Stimulated activated CD4-positive, alpha-beta T cell treated with anti-CD3 and anti-CD28 coated beads, Interleukin-15, amount 100 ng/mL, for 1 hour (primary cell): ENCODE results near the gene UNK.

Source experiments
- DNase-seq, 2 donors: peaks; one replicate each; pipeline ENCODE4 v3.0.0-alpha.2; 2020; ENCODE audit warnings: low read depth in 1 of 2, low spot score in 1 of 2

Gene UNK

DNA sequence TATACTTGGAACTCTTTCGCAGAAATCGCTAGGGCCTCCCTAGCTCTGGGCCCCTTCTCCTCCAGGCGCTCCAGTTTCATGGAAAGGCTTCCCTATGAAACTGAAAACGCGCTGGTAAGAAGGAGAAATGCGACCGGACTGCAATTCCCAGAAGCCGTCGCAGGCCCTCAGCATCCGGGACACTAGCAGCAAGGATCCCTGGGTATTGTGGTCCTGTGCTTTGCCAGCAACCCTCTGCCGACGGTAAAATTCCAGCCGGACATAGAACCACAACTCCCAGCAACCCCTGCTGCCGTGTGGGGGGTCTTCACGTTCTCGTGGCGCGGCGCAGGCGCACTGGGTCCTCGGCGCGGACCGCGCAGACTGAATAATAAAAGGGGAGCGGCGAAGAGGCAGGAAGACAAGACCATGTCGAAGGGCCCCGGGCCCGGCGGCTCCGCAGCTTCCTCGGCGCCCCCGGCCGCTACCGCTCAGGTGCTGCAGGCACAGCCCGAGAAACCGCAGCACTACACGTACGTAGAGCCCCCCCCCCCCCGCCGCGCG, at the start of gene UNK:
Gene UNK, plus strand, starts transcription at position 334 of the 543 bp plus-strand sequence. Its CDS starts 75 bp downstream, at position 409.
- peak; percentile 85 to 90 for DNase-seq

- DNase-seq, result no peak
Measured at GRCh38 chr17:75736173-75736835, 48.3 kb upstream of the UNK start.

DNA sequence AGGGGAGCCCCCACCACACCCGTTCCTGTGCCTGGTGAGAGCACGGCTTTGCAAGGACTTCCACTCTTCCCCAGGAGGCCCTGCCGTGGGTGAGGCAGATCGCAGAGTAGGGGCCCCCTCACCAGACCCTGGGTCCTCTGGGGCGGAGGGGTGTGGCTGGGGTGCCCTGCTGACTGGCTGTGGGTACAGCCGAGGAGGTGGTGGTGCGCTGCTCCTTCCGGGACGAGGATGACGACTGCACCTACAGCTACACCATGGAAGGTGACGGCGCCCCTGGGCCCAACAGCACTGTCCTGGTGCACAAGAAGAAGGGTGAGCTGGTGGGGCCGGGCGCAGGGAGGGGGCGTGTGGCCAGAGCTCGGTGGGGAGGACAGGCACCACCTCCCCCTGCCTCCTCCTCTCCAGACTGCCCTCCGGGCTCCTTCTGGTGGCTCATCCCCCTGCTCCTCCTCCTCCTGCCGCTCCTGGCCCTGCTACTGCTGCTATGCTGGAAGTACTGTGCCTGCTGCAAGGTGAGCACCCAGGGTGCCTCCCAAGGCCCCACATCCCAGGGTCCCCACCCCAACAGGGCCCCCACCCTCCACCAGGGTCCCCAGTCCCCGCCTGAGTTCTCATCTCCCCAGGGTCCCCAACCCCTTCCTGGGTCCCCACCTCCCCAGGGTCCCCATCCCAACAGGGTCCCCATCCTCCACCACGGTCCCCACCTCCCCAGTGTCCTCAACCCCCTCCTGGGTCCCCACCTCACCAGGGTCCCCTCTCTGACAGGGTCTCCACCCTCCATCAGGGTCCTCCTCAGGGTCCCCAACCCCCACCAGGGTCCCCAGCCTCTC, 47.3 kb upstream of the UNK start:
- DNase-seq, result no peak

DNA sequence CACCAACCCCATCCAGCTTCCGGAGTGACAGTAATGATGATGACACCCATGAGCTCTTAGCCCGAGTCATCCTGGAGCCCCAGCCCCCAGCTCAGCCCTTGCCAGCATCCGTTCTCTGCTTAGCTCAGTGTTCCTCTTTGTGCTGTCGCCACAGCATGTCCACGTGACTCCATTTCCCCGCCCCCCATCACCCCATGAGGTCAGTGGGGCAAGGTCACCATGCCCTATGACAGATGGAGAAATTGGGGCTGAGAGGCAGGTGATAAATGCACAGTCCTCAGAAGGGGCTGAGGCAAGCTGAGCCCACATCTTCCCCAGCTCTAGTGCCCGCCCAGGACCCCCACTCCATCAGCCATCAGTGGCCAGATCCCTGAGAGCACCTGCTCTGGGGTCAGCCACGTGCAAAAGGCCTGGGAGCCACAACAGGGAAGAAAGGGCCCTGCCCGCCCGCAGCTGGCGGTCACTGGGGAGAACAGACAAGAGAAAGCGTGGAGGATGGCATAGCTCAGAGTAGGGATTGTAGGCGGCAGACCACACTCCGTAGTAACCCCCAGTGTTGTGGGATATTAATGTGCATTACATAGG, 46.3 kb upstream of the UNK start:
- DNase-seq, result no peak

DNA sequence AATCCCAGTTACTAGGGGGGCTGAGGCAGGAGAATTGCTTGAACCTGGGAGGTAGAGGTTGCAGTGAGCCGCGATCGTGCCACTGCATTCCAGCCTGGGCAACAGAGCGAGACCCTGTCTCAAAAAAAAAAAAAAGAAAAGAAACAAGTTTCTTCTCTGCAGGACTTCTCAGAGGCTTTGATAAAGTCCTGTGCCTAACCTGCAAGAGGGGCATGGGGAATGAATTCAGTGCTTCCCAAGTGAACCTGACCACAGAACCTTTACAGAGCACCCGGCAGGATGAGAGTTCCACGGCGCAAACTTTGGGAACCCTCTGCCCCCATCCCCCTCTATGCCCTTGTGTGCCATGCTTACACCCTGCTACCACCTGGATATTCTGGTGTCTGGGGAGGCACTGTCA, 45.4 kb upstream of the UNK start:
- no peak for DNase-seq

- DNase-seq, result no peak
Measured at GRCh38 chr17:75739801-75740200, 44.8 kb upstream of the UNK start.

- no peak for DNase-seq
Measured at GRCh38 chr17:75740215-75740614, 44.4 kb upstream of the UNK start.

GRCh38 chr17:75740631-75741077, 44.0 kb upstream of the UNK start:
- no peak for DNase-seq

DNA sequence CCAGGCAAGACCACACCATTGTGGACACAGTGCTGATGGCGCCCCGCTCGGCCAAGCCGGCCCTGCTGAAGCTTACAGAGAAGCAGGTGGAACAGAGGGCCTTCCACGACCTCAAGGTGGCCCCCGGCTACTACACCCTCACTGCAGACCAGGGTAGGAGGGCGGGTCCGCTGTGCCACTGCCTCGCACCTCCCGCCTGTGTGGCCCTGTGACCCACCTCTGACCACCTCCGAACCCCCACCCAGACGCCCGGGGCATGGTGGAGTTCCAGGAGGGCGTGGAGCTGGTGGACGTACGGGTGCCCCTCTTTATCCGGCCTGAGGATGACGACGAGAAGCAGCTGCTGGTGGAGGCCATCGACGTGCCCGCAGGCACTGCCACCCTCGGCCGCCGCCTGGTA, 42.3 kb upstream of the UNK start:
- no peak for DNase-seq

GRCh38 chr17:75743625-75744206, 40.9 kb upstream of the UNK start:
- DNase-seq, result no peak

DNA sequence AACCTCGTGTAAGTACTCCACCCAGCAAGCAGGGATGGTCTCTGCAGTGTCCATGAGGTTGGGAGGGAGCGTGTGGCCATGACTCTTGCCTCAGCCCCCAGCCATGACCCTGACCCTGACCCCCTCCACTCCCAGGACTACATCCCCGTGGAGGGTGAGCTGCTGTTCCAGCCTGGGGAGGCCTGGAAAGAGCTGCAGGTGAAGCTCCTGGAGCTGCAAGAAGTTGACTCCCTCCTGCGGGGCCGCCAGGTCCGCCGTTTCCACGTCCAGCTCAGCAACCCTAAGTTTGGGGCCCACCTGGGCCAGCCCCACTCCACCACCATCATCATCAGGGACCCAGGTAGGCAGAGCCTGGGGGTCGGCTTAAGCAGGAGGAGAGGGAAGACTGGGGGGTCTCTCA, 35.9 kb upstream of the UNK start:
- no peak for DNase-seq

GRCh38 chr17:75749545-75750389, 34.8 kb upstream of the UNK start:
- peak; percentile 77 to 89 for DNase-seq

DNA sequence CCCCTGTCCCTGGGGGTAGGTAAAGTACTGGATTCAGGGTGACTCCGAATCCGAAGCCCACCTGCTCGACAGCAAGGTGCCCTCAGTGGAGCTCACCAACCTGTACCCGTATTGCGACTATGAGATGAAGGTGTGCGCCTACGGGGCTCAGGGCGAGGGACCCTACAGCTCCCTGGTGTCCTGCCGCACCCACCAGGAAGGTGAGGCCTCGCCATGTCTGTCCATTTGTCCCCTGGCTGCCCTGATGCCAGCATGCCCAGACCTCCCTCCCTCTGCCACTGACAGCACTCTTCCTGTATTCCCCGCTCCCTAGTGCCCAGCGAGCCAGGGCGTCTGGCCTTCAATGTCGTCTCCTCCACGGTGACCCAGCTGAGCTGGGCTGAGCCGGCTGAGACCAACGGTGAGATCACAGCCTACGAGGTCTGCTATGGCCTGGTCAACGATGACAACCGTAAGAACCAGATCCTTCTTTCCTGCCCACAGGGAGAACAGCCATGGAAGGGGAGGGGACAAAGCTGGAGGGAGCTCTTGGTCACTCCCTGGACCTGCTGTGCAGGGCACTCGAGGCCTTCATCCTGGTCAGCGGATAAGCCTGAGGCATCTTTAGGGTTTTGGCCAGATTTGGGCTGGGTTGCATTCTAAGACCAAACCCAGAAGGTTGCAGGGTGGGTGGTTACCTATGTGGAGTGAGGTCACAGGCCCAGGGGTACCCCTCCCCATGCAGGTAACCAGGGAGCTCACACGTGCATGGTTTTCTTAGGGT, 33.8 kb upstream of the UNK start:
- DNase-seq, result no peak

- no peak for DNase-seq
Measured at GRCh38 chr17:75751676-75752404, 32.8 kb upstream of the UNK start.

DNA sequence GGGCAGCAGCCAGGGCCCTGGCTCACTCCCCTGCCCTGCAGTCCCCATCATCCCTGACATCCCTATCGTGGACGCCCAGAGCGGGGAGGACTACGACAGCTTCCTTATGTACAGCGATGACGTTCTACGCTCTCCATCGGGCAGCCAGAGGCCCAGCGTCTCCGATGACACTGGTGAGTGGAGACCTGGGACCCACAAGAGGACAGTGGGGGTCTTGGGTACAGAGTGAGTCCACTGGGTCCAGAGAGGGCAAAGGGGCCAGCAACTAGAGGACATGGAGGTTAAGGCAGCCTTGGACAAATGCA, 32.2 kb upstream of the UNK start:
- DNase-seq, result no peak

DNA sequence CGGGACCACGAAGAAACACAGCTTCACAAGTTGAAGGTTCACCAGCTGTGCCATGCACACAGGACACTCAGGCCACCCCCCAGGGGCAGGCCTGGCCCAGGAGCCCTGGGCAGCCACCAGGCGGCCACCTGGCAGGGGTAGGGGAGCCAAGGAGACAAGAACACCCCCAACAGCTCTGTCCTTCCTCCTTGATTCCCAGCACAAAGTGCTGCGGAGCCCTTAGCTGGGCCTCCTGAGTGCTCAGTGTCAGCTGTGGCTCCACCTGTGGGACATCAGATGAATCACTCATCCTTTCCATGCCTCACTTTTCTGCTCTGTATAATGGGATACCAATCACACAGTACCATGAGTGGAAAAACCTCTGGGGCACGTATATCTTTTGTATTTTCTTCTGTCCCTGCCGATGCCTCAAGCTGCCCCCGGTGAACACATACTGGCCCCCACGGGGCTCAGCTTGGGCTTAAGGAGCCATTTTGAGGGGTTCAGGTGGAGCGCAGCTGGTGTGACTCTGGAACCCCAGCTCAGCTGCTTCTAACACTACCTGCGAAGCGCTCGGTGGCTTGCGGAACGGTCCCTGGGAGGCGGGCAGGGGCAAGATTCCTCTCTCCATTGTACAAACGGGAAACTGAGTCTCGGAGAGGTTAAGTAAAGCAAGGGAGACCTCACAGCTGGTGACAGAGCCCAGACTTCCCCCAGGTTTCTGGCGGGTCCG, 31.6 kb upstream of the UNK start:
- DNase-seq, result no peak

DNA sequence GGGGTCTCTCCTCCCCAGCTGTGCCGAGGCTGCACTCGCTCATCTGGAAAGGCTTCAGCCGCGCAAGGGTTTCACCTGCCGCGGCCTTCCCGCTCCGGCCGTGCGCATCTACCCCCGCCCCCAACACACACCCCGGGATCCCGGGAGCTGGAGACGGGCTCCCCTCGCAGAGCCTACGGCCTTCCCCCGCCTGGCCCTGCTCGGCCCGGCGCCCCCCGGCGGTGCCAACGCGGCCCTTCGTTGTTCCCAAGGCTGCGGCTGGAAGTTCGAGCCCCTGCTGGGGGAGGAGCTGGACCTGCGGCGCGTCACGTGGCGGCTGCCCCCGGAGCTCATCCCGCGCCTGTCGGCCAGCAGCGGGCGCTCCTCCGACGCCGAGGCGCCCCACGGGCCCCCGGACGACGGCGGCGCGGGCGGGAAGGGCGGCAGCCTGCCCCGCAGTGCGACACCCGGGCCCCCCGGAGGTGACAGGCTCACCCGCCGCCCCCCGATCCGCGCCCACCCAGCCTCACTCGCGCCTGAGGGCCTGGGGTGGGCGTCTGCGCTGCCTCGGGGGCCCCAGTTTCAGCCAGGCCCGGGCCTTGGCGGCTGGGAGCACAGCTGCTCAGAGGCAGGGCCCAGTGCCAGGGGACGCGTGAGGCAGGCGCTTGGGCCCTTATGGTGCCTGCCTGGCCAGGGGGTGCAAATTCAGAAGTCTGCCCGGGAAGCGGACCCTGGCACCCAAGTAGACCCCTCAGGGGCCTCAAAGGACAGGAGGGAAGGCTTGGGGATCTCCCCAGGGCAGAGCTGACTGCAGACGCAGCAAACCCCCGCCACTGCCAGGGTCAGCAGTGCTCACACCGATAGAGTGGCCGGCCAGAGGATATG, 30.9 kb upstream of the UNK start:
- peak; percentile 51 to 64 for DNase-seq
